Measurements from ENCODE around the gene KRT84. TPM values are rescaled to one million over a fixed set of nuclear protein-coding genes. Genes with fewer than 3 reads are reported as not detected.

The KRT84 gene
- total and polyA plus RNA-seq, 10 of the 15 experiments (the other 5 are each of a cell fraction or from before 2014, with no cell fraction given), result not detected

- FAIRE-seq, result no peak
- TF ChIP-seq KAT2A (conservative IDR thresholded peaks at IDR 0.05; ENCODE audit: control insufficient read depth, low read depth, low read length) (no peak), SRF (IDR thresholded peaks at IDR 0.05; ENCODE audit: low read depth in 2 of 2, low read length in 2 of 2) (no peak), CEBPB (IDR thresholded peaks at IDR 0.05; ENCODE audit: borderline replicate concordance in 1 of 2, low read depth in 2 of 2, low read length in 2 of 2) (no peak), EED (IDR thresholded peaks at IDR 0.05; ENCODE audit: low read depth) (no peak), SP1 (IDR thresholded peaks at IDR 0.05; ENCODE audit: low read depth, low read length) (no peak), ZNF24 (IDR thresholded peaks at IDR 0.05) (no peak), ZNF687 (IDR thresholded peaks at IDR 0.05) (no peak)
- Histone ChIP-seq H3K4me1 (ENCODE audit: control insufficient read depth, insufficient read depth, low read length) (no peaks in the 10 kb centered on the region), H3K27ac (ENCODE audit: control insufficient read depth, insufficient read depth) (no peak overlapping the region), H2AFZ (ENCODE audit: control insufficient read depth, low read depth, low read length) (no peak overlapping the region), H3K4me3 (no peak overlapping the region), H3K9ac (ENCODE audit: control insufficient read depth, insufficient read depth, low read length) (no peak overlapping the region), H3K4me2 (ENCODE audit: control insufficient read depth, insufficient read depth) (no peak overlapping the region), H3K27me3 (replicated peaks in 1 of 2; ENCODE audit: control insufficient read depth in 2 of 2, insufficient read depth in 2 of 2, low read length in 1 of 2) (peaks cover 0 to 1% of the 10 kb centered on the region in 2 experiments; a peak in 2 of 4 replicates), H3K79me2 (ENCODE audit: control insufficient read depth, insufficient read depth, low read length) (no peaks in the 10 kb centered on the region), H3K36me3 (ENCODE audit: control insufficient read depth in 2 of 2, insufficient read depth in 2 of 2, low read length in 1 of 2) (no peaks in the 10 kb centered on the region), H3K9me3 (replicated peaks; ENCODE audit: control insufficient read depth, insufficient read depth, low read length) (no peaks in the 10 kb centered on the region), H4K20me1 (ENCODE audit: control insufficient read depth, insufficient read depth) (no peaks in the 10 kb centered on the region)
- ChIA-PET SMC1A (ENCODE audit: uncharacterized antibody, unreplicated experiment) (no interaction called here), RAD21 (ENCODE audit: unreplicated experiment) (no interaction called here), POLR2A (no interaction called here), CTCF (no interaction called here)
- intact Hi-C loops (cut with micrococcal nuclease; ENCODE audit: unreplicated experiment) (no loop called here), in situ Hi-C loops (cut with MboI) (no loop called here)
- ATAC-seq, result no peak
- WGBS (ENCODE audit: insufficient coverage, insufficient replicate concordance, low lambda C conversion rate, missing lambda C conversion rate), result 42% methylated on average over 12 of the region's 12 CpGs
- no peak for DNase-seq (ENCODE audit: low read depth, low spot score)
- BruUV-seq (replicated peaks), result no TSS peak
These were observed 48.1 kb upstream of the KRT84 start for GRCh38 chr12:52433501-52434080.

Measured in GM12878 (cell line).